Measurements from ENCODE around the gene PITPNM3. TPM values are rescaled to one million over a fixed set of nuclear protein-coding genes. Genes with fewer than 3 reads are reported as not detected.

PITPNM3 gene
- polyA plus RNA-seq, 2 donors = 9.5 to 14.4 TPM

- Histone ChIP-seq H3K27ac (ENCODE audit: low read depth in 2 of 2, low read length in 1 of 2) (no peak overlapping the region), H3K4me1 (ENCODE audit: control insufficient read depth in 2 of 2, insufficient read depth in 2 of 2, low read length in 1 of 2) (peaks cover 0 to under 1% of the 10 kb centered on the region in 2 donors), H3K9me3 (ENCODE audit: control insufficient read depth in 2 of 2, insufficient read depth in 1 of 2, low read depth in 1 of 2, low read length in 1 of 2) (no peaks in the 10 kb centered on the region), H3K36me3 (ENCODE audit: control insufficient read depth in 2 of 2, insufficient read depth in 2 of 2, low read length in 1 of 2) (peaks cover 0 to 28% of the 10 kb centered on the region in 2 donors), H3K4me3 (ENCODE audit: low read depth in 1 of 2, low read length in 2 of 2) (no peak overlapping the region), H3K27me3 (ENCODE audit: control insufficient read depth in 1 of 2, insufficient read depth in 2 of 2, low read length in 2 of 2) (no peaks in the 10 kb centered on the region)
- WGBS, 2 donors = 86 to 87% methylated on average over 6 of the region's 6 CpGs
Measured at GRCh38 chr17:6482105-6482455, 74.3 kb downstream of the PITPNM3 start.

DNA sequence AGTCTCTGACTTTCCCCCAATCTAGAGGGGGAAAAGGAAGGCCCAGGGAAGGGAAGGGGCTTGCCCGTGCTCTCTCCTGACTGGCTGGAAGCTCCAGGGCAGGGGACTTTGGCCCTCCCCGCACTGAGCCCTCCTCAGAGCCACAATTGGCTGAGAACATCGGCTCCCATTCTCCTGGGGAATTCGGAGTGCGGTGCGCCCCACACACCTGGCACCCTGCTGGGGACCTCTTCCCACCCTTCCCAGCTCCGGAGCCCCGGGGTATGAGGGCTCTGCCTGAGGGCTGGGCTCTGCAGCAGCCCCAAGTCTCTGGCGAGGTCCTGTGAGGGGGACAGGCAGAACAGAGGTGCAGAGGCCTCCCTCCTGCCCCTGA, 76.1 kb downstream of the PITPNM3 start:
- Histone ChIP-seq H3K36me3 (ENCODE audit: control insufficient read depth in 2 of 2, insufficient read depth in 2 of 2, low read length in 1 of 2) (peaks cover 0 to 28% of the 10 kb centered on the region in 2 donors), H3K4me3 (ENCODE audit: low read depth in 1 of 2, low read length in 2 of 2) (no peak overlapping the region), H3K27me3 (ENCODE audit: control insufficient read depth in 1 of 2, insufficient read depth in 2 of 2, low read length in 2 of 2) (no peaks in the 10 kb centered on the region), H3K27ac (ENCODE audit: low read depth in 2 of 2, low read length in 1 of 2) (no peak overlapping the region), H3K9me3 (ENCODE audit: control insufficient read depth in 2 of 2, insufficient read depth in 1 of 2, low read depth in 1 of 2, low read length in 1 of 2) (no peaks in the 10 kb centered on the region), H3K4me1 (ENCODE audit: control insufficient read depth in 2 of 2, insufficient read depth in 2 of 2, low read length in 1 of 2) (peaks cover 0 to 7% of the 10 kb centered on the region in 2 donors)
- WGBS, 2 donors = 69 to 73% methylated on average over 9 of the region's 9 CpGs

DNA sequence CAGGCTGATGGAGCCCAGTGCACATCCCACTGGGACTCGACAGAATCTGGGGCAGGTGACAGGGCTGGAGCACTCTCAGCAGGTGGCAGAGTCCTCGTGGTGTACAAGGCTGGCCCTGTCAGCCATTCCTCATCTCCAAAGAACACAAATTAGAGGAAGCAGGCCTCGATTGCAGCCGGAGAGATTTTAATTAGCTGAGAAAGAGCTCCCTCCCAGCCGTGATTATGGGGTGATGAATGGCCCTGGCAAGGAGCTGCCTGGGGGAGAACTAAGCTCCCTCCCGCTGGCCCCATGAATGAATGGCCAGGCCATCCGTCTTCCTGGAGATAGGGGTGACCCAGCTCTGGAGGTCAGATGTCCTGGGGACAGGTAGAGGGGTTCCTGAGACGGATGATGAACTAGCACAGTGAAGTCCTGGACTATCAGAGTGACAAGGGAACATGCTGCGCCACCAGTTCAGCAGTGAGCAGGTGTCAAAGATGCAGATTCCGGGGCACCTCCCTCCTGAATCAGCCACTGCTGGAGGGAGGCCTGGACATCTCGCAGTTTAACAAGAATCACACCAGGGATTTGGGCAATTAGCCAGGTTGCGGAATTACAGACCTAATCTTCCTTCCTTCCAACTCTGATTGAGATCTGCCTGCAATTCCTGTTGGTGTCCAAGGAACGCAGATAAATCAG, 76.6 kb downstream of the PITPNM3 start:
- Histone ChIP-seq H3K36me3 (ENCODE audit: control insufficient read depth in 2 of 2, insufficient read depth in 2 of 2, low read length in 1 of 2) (peaks cover 0 to 28% of the 10 kb centered on the region in 2 donors), H3K4me3 (ENCODE audit: low read depth in 1 of 2, low read length in 2 of 2) (no peak overlapping the region), H3K9me3 (ENCODE audit: control insufficient read depth in 2 of 2, insufficient read depth in 1 of 2, low read depth in 1 of 2, low read length in 1 of 2) (no peaks in the 10 kb centered on the region), H3K27me3 (ENCODE audit: control insufficient read depth in 1 of 2, insufficient read depth in 2 of 2, low read length in 2 of 2) (no peaks in the 10 kb centered on the region), H3K4me1 (ENCODE audit: control insufficient read depth in 2 of 2, insufficient read depth in 2 of 2, low read length in 1 of 2) (peaks cover 0 to 9% of the 10 kb centered on the region in 2 donors), H3K27ac (ENCODE audit: low read depth in 2 of 2, low read length in 1 of 2) (no peak overlapping the region)
- WGBS, 2 donors = 61 to 63% methylated on average over 13 of the region's 13 CpGs

- H3K27me3 ChIP-seq (ENCODE audit: control insufficient read depth in 1 of 2, insufficient read depth in 2 of 2, low read length in 2 of 2) = no peaks in the 10 kb centered on the region
- H3K9me3 ChIP-seq (ENCODE audit: control insufficient read depth in 2 of 2, insufficient read depth in 1 of 2, low read depth in 1 of 2, low read length in 1 of 2) = no peaks in the 10 kb centered on the region
- H3K4me1 ChIP-seq (ENCODE audit: control insufficient read depth in 2 of 2, insufficient read depth in 2 of 2, low read length in 1 of 2) = peaks cover 0 to 15% of the 10 kb centered on the region in 2 donors
- H3K4me3 ChIP-seq (ENCODE audit: low read depth in 1 of 2, low read length in 2 of 2) = no peak overlapping the region
- 89 to 90% methylated on average over 11 of the region's 11 CpGs for WGBS, 2 donors
- no peak overlapping the region for H3K27ac ChIP-seq (ENCODE audit: low read depth in 2 of 2, low read length in 1 of 2)
- peaks cover 0 to 17% of the 10 kb centered on the region in 2 donors for H3K36me3 ChIP-seq (ENCODE audit: control insufficient read depth in 2 of 2, insufficient read depth in 2 of 2, low read length in 1 of 2)
Measured at GRCh38 chr17:6478486-6478885, 77.9 kb downstream of the PITPNM3 start.

GRCh38 chr17:6477831-6478383, 78.4 kb downstream of the PITPNM3 start:
- Histone ChIP-seq H3K27me3 (ENCODE audit: control insufficient read depth in 1 of 2, insufficient read depth in 2 of 2, low read length in 2 of 2) (no peaks in the 10 kb centered on the region), H3K36me3 (ENCODE audit: control insufficient read depth in 2 of 2, insufficient read depth in 2 of 2, low read length in 1 of 2) (peaks cover 0 to 13% of the 10 kb centered on the region in 2 donors), H3K4me3 (ENCODE audit: low read depth in 1 of 2, low read length in 2 of 2) (no peak overlapping the region), H3K4me1 (ENCODE audit: control insufficient read depth in 2 of 2, insufficient read depth in 2 of 2, low read length in 1 of 2) (peaks cover 0 to 19% of the 10 kb centered on the region in 2 donors), H3K27ac (ENCODE audit: low read depth in 2 of 2, low read length in 1 of 2) (no peak overlapping the region), H3K9me3 (ENCODE audit: control insufficient read depth in 2 of 2, insufficient read depth in 1 of 2, low read depth in 1 of 2, low read length in 1 of 2) (no peaks in the 10 kb centered on the region)
- WGBS, 2 donors = 84 to 86% methylated on average over 14 of the region's 14 CpGs

GRCh38 chr17:6476810-6477179, 79.6 kb downstream of the PITPNM3 start:
- Histone ChIP-seq H3K36me3 (ENCODE audit: control insufficient read depth in 2 of 2, insufficient read depth in 2 of 2, low read length in 1 of 2) (peaks cover 0 to 10% of the 10 kb centered on the region in 2 donors), H3K27me3 (ENCODE audit: control insufficient read depth in 1 of 2, insufficient read depth in 2 of 2, low read length in 2 of 2) (no peaks in the 10 kb centered on the region), H3K27ac (ENCODE audit: low read depth in 2 of 2, low read length in 1 of 2) (peak overlapping the region; percentile 60 to 90), H3K4me3 (ENCODE audit: low read depth in 1 of 2, low read length in 2 of 2) (no peak overlapping the region), H3K9me3 (ENCODE audit: control insufficient read depth in 2 of 2, insufficient read depth in 1 of 2, low read depth in 1 of 2, low read length in 1 of 2) (no peaks in the 10 kb centered on the region), H3K4me1 (ENCODE audit: control insufficient read depth in 2 of 2, insufficient read depth in 2 of 2, low read length in 1 of 2) (peaks cover 0 to 19% of the 10 kb centered on the region in 2 donors)
- WGBS, 2 donors = 85 to 87% methylated on average over 10 of the region's 10 CpGs

DNA sequence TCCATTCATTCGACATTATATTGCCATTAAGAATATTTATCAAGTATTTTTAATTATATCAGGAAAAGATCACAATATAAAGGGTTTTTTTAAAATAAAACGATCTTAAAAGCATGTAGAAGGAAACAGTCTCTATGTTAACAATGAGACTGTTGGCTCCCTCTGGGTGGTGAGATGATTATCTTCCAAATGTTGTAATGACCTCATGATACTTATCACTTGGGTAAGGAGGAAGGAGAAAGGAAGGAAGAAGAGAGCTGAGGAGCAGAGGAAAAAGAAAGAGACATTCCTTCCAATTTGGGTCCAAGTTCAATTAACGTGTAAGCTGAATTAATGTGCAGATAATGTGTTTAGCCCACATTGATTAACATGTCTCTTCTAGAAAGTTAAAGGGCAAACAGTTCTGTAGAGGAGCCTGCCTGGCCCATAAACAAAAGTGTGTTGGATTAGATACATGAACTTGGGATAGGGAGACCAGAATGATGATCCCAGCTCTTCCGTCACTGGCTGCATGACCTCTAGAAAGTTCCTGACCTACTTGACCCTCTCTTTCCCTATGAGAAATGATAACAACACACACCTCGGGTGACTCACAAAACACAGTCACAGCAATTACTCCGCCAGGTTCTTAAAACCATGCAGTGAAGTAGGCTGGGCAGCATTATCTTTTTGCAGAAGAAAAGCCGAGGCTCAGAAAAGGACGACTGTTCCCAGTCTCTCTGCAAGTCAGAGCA, 80.1 kb downstream of the PITPNM3 start:
- WGBS, 2 donors = 46 to 53% methylated on average over 8 of the region's 8 CpGs
- no peaks in the 10 kb centered on the region for H3K27me3 ChIP-seq (ENCODE audit: control insufficient read depth in 1 of 2, insufficient read depth in 2 of 2, low read length in 2 of 2)

DNA sequence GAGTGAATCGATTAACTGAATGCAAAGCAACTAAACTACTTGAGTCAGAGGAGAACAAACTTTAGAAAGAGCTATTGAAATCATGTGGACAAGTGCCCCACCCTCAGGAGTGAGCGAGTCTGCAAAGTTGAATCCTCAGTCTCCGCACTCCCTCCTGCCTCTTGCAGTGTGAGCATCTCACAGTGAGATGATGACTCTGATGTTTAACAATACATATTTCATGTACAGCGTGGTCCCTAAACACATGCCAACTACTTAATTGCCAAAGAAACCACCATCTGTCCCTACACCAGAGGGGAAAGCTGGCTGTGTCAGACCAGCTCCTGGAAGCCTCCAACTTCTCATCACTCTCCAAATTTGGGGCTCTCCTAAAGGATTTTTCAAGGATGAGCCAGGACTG, 80.9 kb downstream of the PITPNM3 start:
- no peak overlapping the region for H3K4me3 ChIP-seq (ENCODE audit: low read depth in 1 of 2, low read length in 2 of 2)
- H3K27ac ChIP-seq (ENCODE audit: low read depth in 2 of 2, low read length in 1 of 2) = peak overlapping the region; percentile 78 to 81
- no peaks in the 10 kb centered on the region for H3K9me3 ChIP-seq (ENCODE audit: control insufficient read depth in 2 of 2, insufficient read depth in 1 of 2, low read depth in 1 of 2, low read length in 1 of 2)
- H3K27me3 ChIP-seq (ENCODE audit: control insufficient read depth in 1 of 2, insufficient read depth in 2 of 2, low read length in 2 of 2) = no peaks in the 10 kb centered on the region
- H3K4me1 ChIP-seq (ENCODE audit: control insufficient read depth in 2 of 2, insufficient read depth in 2 of 2, low read length in 1 of 2) = peaks cover 0 to 19% of the 10 kb centered on the region in 2 donors
- H3K36me3 ChIP-seq (ENCODE audit: control insufficient read depth in 2 of 2, insufficient read depth in 2 of 2, low read length in 1 of 2) = peaks cover 0 to 14% of the 10 kb centered on the region in 2 donors
- 39 to 46% methylated on average over 4 of the region's 4 CpGs for WGBS, 2 donors

More for the DNA sequence above, 80.1 kb downstream of the PITPNM3 start:
- peaks cover 0 to 19% of the 10 kb centered on the region in 2 donors for H3K4me1 ChIP-seq (ENCODE audit: control insufficient read depth in 2 of 2, insufficient read depth in 2 of 2, low read length in 1 of 2)
- H3K27ac ChIP-seq (ENCODE audit: low read depth in 2 of 2, low read length in 1 of 2) = peak overlapping the region; percentile 60 to 90
- H3K4me3 ChIP-seq (ENCODE audit: low read depth in 1 of 2, low read length in 2 of 2) = no peak overlapping the region
- H3K9me3 ChIP-seq (ENCODE audit: control insufficient read depth in 2 of 2, insufficient read depth in 1 of 2, low read depth in 1 of 2, low read length in 1 of 2) = no peaks in the 10 kb centered on the region
- H3K36me3 ChIP-seq (ENCODE audit: control insufficient read depth in 2 of 2, insufficient read depth in 2 of 2, low read length in 1 of 2) = peaks cover 0 to 11% of the 10 kb centered on the region in 2 donors

DNA sequence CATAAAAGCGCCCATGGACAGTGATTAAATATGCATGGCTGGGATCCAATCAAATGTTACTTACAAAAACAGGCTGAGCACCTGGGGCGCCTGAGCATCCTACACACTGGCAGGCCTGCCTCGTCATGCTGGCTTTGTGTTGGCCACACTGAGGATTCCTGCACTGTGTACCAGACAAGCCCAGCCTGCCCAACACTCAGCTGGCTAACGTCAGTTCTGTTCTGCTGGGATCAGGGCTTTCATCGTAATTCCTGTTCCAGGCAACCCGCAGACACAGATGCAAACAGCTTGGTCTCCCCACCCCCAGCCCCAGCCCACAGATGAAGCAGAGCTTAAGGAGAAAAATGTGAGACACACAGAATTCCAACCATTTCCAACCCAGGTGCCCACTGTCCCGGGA, 81.4 kb downstream of the PITPNM3 start:
- Histone ChIP-seq H3K9me3 (ENCODE audit: control insufficient read depth in 2 of 2, insufficient read depth in 1 of 2, low read depth in 1 of 2, low read length in 1 of 2) (no peaks in the 10 kb centered on the region), H3K27me3 (ENCODE audit: control insufficient read depth in 1 of 2, insufficient read depth in 2 of 2, low read length in 2 of 2) (no peaks in the 10 kb centered on the region), H3K4me1 (ENCODE audit: control insufficient read depth in 2 of 2, insufficient read depth in 2 of 2, low read length in 1 of 2) (peaks cover 0 to 19% of the 10 kb centered on the region in 2 donors), H3K27ac (ENCODE audit: low read depth in 2 of 2, low read length in 1 of 2) (peak overlapping the region; percentile 78 to 81), H3K4me3 (ENCODE audit: low read depth in 1 of 2, low read length in 2 of 2) (no peak overlapping the region), H3K36me3 (ENCODE audit: control insufficient read depth in 2 of 2, insufficient read depth in 2 of 2, low read length in 1 of 2) (peaks cover 0 to 19% of the 10 kb centered on the region in 2 donors)
- WGBS, 2 donors = 40 to 65% methylated on average over 7 of the region's 7 CpGs
